OCI-LY7 (cell line): ENCODE data around the gene B3GNT2.

ENCODE experiments used
- CTCF ChIP-seq: fragments of 200-600 bp; sonication (generic); conservative IDR thresholded peaks from 2 replicates; pipeline ENCODE4 v1.5.1; 2014; ENCODE audit warnings: mild to moderate bottlenecking, antibody characterized with exemption, low read length, moderate library complexity, mixed read lengths
- EZH2phosphoT487 ChIP-seq: fragments of 200-600 bp; sonication (generic); IDR thresholded peaks from 2 replicates; pipeline ENCODE4 v1.6.1; 2018; ENCODE audit warnings: low read depth, borderline replicate concordance, mild to moderate bottlenecking, mixed run types, antibody characterized with exemption, low read length, moderate library complexity, mixed read lengths

DNA sequence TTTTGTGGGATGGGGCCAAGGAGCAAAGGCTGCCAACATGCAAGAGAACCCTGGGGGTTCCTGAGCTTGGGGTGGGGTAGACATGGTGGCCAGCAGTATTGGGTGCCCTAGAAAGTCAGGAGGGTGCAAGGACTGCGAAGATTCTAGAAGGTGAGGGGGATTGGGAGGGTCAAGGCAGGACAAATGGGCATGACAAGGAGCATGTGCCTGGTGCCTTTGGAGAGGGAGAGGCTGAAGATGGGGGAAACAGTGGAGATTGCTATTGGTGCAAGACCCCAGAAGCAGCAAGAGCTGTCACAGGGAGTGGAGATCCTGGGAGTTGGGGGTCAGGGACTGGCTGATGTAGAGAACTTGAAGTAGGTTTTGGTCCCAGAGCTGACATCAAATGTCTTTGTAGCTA, 7.5 kb downstream of the B3GNT2 start:
- no peak for TF ChIP-seq CTCF
- no peak for TF ChIP-seq EZH2phosphoT487
